Measurements from ENCODE around the gene THRB.

Gene THRB

GRCh38 chr3:24286405-24286804, 208.2 kb downstream of the THRB start:
- TF ChIP-seq CTCF (IDR thresholded peaks at IDR 0.05; ENCODE audit: low read depth, low read length, missing control alignments): no peak
- DNase-seq (ENCODE audit: extremely low read depth, low read depth): no peak
- no peak overlapping the region for H3K4me3 ChIP-seq (replicated peaks; ENCODE audit: low read depth, low read length)

- H3K4me3 ChIP-seq (replicated peaks; ENCODE audit: low read depth, low read length): no peak overlapping the region
- no peak for TF ChIP-seq CTCF (IDR thresholded peaks at IDR 0.05; ENCODE audit: low read depth, low read length, missing control alignments)
- DNase-seq (ENCODE audit: extremely low read depth, low read depth): no peak
These were observed 216.1 kb downstream of the THRB start for GRCh38 chr3:24278543-24278942.

- no peak for TF ChIP-seq CTCF (IDR thresholded peaks at IDR 0.05; ENCODE audit: low read depth, low read length, missing control alignments)
- no peak overlapping the region for H3K4me3 ChIP-seq (replicated peaks; ENCODE audit: low read depth, low read length)
- no peak for DNase-seq (ENCODE audit: extremely low read depth, low read depth)
These were observed 221.2 kb downstream of the THRB start for GRCh38 chr3:24273491-24273890.

- TF ChIP-seq CTCF (IDR thresholded peaks at IDR 0.05; ENCODE audit: low read depth, low read length, missing control alignments): no peak
- no peak for DNase-seq (ENCODE audit: extremely low read depth, low read depth)
- no peak overlapping the region for H3K4me3 ChIP-seq (replicated peaks; ENCODE audit: low read depth, low read length)
These were observed 221.8 kb downstream of the THRB start for GRCh38 chr3:24272875-24273274.

GRCh38 chr3:24272408-24272807, 222.2 kb downstream of the THRB start:
- H3K4me3 ChIP-seq (replicated peaks; ENCODE audit: low read depth, low read length): no peak overlapping the region
- DNase-seq (ENCODE audit: extremely low read depth, low read depth): no peak
- no peak for TF ChIP-seq CTCF (IDR thresholded peaks at IDR 0.05; ENCODE audit: low read depth, low read length, missing control alignments)

- TF ChIP-seq CTCF (IDR thresholded peaks at IDR 0.05; ENCODE audit: low read depth, low read length, missing control alignments): no peak
- DNase-seq (ENCODE audit: extremely low read depth, low read depth): no peak
- H3K4me3 ChIP-seq (replicated peaks; ENCODE audit: low read depth, low read length): no peak overlapping the region
These were observed 223.4 kb downstream of the THRB start for GRCh38 chr3:24271228-24271627.

GRCh38 chr3:24270744-24271143, 223.9 kb downstream of the THRB start:
- DNase-seq (ENCODE audit: extremely low read depth, low read depth): no peak
- no peak overlapping the region for H3K4me3 ChIP-seq (replicated peaks; ENCODE audit: low read depth, low read length)
- no peak for TF ChIP-seq CTCF (IDR thresholded peaks at IDR 0.05; ENCODE audit: low read depth, low read length, missing control alignments)
